ENCODE measurements around the gene PEX19. TPM values are rescaled to one million over a fixed set of nuclear protein-coding genes. Genes with fewer than 3 reads are reported as not detected.

Gene PEX19
- total RNA-seq, 4 donors from 2014 or later = 33.4 to 52.9 (median 48.2) TPM

DNA sequence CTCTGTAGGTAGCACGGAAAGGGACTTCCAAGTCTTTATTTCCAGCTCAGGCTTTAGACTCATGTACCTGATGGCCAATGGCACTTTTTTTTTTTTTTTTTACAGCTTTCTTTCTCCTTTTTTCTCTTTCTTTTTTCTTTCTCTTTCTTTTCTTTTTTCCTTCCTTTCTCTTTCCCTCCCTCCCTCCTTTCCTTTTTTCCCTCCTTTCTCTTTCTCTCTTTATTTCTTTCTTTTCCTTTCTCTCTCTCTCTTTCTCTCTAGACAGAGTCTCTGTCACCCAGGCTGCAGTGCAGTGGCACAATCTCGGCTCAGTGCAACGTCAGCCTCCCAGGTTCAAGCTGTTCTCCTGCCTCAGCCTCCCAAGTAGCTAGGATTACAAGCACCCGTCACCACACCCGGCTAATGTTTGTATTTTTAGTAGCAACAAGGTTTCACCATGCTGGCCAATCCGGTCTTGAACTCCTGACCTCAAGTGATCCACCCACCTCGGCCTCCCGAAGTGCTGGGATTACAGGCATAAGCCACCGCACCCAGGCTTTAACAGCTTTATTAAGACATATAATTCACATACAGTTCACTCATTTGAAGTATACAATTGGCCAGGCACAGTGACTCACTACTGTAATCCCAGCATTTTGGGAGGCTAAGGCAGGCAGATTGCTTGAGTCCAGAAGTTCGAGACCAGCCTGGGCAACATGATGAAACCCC, 17.5 kb downstream of the PEX19 start:
- WGBS, 2 donors = 76 to 78% methylated on average over 9 to 10 of the region's 10 CpGs
- H3K4me3 ChIP-seq (ENCODE audit: low read depth, poor library complexity, severe bottlenecking) = no peak overlapping the region
- no peak for TF ChIP-seq POLR2A (IDR thresholded peaks at IDR 0.05)
- TF ChIP-seq, protein P1, sequence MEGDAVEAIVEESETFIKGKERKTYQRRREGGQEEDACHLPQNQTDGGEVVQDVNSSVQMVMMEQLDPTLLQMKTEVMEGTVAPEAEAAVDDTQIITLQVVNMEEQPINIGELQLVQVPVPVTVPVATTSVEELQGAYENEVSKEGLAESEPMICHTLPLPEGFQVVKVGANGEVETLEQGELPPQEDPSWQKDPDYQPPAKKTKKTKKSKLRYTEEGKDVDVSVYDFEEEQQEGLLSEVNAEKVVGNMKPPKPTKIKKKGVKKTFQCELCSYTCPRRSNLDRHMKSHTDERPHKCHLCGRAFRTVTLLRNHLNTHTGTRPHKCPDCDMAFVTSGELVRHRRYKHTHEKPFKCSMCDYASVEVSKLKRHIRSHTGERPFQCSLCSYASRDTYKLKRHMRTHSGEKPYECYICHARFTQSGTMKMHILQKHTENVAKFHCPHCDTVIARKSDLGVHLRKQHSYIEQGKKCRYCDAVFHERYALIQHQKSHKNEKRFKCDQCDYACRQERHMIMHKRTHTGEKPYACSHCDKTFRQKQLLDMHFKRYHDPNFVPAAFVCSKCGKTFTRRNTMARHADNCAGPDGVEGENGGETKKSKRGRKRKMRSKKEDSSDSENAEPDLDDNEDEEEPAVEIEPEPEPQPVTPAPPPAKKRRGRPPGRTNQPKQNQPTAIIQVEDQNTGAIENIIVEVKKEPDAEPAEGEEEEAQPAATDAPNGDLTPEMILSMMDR (IDR thresholded peaks at IDR 0.05) = no peak
- DNase-seq (ENCODE audit: low spot score in 2 of 2) = no peak
- intact Hi-C loops (cut with DNase I; ENCODE audit: low total_unique reads) = no loop called here

DNA sequence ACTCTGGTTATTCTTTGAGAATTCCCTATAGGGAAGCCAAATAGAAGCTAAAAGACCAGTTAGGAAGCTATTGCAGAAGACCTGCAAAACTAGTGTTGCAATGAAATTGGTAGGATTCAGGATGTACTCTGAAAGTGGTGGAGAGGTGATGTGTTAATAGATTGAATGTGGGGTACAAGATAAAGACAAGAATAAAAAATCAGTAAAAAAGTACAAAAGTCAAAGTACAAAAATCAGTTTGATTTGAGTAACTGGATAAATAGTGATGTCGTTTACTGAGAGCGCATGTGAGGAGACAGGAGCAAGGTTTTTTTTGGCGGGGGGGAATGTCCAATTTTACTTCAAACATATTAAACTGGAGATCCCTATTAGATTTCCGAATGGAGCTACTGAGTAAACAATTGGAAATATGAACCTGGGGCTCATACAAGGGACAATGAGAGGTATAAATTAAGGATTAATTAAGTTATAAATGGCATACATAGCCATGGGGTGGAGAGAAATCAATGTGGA, 20.1 kb downstream of the PEX19 start:
- no peak overlapping the region for H3K4me3 ChIP-seq (ENCODE audit: low read depth, poor library complexity, severe bottlenecking)
- DNase-seq (ENCODE audit: low spot score in 2 of 2) = no peak
- no peak for TF ChIP-seq POLR2A (IDR thresholded peaks at IDR 0.05)
- TF ChIP-seq, protein P1 (IDR thresholded peaks at IDR 0.05) = no peak
- intact Hi-C loops (cut with DNase I; ENCODE audit: low total_unique reads) = no loop called here
- 84 to 87% methylated on average over 4 of the region's 4 CpGs for WGBS, 2 donors

DNA sequence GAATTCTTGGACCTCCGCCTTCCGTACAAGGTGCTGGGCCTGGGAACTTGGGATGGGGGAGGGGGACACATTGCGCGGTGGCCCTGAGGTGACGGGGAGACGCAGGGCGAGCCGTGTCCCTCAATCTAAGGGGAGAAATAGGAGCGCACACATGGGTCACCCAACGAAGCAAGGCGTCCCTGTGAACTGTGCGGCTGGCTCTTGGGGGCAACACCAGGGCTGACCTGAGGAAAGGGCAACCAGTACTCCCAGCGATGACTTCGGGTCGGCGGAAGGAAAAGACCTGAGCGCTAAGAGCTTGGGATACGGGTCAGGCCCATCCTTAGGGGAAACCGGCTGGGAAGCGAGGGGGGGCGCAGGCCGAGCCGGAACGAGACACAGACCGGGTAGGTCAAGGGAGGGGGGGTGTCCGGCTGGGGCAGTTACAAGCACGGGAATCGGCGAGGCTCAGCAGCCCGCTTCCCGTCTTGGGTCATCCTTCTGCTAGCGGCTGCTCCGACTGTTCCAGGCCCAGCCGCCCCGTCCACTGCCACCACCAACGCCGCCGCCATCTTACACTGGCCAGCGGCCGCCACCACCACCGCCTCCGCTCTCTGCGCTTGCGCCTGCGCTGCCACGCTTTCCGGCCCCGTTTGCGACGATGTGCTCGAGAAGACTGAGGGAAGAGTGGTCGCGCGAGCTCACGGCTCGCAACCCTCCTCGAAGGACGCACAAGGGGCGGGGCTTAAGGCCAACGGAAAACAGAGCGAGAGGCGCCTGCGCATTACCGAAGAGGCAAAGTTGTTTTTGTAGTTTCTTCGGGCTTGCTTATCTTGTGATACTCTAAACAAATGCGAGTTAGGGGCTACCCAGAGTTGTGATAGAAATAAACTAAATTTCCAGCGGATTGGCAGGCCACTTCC, 22.8 kb downstream of the PEX19 start, which contains the start of gene DCAF8:
Gene DCAF8 (minus strand): TSS at position 657 of the 902 bp plus-strand sequence. CDS start 18,541 bp downstream, outside the sequence.
- peak within 1 kb of the TSS; percentile 97 for H3K4me3 ChIP-seq (ENCODE audit: low read depth, poor library complexity, severe bottlenecking)
- WGBS, 2 donors = 0% methylated on average over 47 to 67 of the region's 67 CpGs
- TF ChIP-seq, protein P1 (IDR thresholded peaks at IDR 0.05) = no peak
- TF ChIP-seq POLR2A (IDR thresholded peaks at IDR 0.05) = peak in 1 of 2 donors; percentile 93
- intact Hi-C loops (cut with DNase I; ENCODE audit: low total_unique reads) = no loop called here
- DNase-seq (ENCODE audit: low spot score in 2 of 2) = peak; percentile 98 to 99

DNA sequence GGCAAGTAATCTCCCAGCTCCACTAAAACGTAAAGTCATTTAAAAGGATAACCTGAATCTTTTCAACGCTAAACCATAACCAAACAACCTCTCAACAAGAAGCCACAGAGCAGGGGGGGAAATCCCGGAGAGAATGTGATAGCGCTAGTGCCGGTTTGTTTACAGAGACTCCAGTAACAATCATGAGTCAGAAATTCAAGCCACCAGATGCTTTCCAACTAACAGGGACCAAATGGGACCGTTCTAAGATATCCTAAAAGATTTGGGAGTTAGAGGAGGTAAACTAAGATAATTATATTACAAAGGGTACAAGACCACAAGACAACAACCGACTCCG, 23.4 kb downstream of the PEX19 start:
- peak in 1 of 2 donors; percentile 42 for DNase-seq (ENCODE audit: low spot score in 2 of 2)
- peak overlapping the region; percentile 97 for H3K4me3 ChIP-seq (ENCODE audit: low read depth, poor library complexity, severe bottlenecking)
- no peak for TF ChIP-seq POLR2A (IDR thresholded peaks at IDR 0.05)
- TF ChIP-seq, protein P1 (IDR thresholded peaks at IDR 0.05) = no peak
- intact Hi-C loops (cut with DNase I; ENCODE audit: low total_unique reads) = no loop called here
- 0 to 1% methylated on average over 8 of the region's 8 CpGs for WGBS, 2 donors

DNA sequence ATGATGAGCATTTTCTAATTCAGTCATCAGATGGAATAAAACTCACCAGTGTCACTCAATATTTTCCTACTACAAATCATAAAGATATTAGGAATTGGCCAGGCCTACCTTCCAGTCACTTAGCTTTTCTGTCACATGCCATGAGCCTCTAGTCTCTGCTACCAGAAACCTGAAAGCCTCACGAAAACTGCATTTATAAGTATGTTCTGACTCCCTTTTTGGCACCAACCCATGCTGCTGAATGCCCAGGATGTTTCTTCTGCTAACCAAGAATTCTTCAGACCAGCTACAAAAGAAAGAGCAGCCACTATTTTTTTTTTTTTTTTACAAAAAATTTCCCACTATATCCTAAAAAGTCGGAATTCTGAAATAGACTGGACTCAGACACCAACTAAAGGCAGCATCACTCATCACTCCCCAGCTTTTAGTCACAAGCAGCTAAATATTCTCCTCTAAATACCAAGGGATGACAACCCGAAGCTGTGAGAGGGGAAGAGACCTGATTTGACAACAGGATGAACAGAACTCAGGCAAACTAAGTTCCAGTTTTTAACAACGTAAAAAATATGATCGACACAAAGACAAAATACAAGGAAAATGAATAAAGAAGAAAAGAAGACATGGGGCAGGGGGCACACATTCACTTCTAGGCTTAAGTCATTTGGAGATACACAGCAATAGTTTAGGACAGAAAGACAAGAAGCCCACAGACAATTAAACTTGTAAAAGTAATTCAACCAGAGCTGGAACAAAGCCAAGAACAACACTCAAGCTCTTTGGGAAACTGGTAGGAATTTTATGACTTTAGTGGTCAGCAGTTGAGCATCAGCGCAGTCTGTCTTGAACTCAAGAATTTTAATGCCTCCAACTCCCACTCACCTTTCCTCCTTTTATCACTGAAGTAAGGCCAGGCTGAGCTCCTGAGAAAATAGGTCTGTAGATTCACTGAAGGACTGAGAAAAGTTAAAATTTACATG, 24.2 kb downstream of the PEX19 start:
- TF ChIP-seq, protein P1 (IDR thresholded peaks at IDR 0.05) = no peak
- no peak for TF ChIP-seq POLR2A (IDR thresholded peaks at IDR 0.05)
- no peak for DNase-seq (ENCODE audit: low spot score in 2 of 2)
- H3K4me3 ChIP-seq (ENCODE audit: low read depth, poor library complexity, severe bottlenecking) = no peak overlapping the region
- 37 to 39% methylated on average over 6 of the region's 6 CpGs for WGBS, 2 donors
- intact Hi-C loops (cut with DNase I; ENCODE audit: low total_unique reads) = no loop called here
